ENCODE measurements around the gene MAN1C1.

DNA sequence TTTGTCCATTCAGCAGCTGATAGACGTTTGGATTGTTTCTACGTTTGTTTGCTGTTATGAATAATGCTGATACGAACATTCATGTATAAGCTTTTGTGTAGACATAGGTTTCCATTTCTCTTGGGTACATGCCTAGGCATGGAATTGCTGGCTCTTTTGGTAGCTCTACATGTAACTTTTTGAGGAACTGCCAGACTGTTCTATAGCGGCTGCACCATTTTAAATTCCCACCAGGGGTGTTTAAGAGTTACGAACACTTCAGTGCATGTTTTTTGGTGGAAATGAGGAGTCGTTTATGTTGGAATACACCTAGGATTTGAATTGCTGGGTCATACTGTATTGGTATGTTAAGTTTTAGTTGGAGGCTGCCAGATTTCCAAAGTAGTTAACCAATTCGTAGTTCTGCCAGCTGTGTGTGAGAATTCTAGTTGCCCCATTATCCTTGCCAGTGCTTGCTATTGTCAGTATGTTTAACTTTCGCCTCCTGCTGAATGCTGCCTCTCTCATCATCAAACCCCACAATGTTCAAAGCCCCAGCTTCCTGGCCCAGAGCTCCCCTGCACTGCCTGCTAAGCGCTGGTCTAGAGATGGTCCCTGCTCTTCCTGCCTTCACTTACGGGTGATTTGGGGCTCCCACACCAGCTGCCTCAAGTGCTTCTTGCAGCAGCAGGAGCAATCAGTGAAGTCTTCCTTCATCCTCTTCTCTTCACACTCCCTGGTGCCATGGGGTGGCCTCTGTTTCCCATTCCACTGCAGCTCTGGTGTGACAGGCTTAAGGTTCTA is 81.0 kb downstream of the MAN1C1 start:
- TF ChIP-seq, protein P1, sequence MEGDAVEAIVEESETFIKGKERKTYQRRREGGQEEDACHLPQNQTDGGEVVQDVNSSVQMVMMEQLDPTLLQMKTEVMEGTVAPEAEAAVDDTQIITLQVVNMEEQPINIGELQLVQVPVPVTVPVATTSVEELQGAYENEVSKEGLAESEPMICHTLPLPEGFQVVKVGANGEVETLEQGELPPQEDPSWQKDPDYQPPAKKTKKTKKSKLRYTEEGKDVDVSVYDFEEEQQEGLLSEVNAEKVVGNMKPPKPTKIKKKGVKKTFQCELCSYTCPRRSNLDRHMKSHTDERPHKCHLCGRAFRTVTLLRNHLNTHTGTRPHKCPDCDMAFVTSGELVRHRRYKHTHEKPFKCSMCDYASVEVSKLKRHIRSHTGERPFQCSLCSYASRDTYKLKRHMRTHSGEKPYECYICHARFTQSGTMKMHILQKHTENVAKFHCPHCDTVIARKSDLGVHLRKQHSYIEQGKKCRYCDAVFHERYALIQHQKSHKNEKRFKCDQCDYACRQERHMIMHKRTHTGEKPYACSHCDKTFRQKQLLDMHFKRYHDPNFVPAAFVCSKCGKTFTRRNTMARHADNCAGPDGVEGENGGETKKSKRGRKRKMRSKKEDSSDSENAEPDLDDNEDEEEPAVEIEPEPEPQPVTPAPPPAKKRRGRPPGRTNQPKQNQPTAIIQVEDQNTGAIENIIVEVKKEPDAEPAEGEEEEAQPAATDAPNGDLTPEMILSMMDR (IDR thresholded peaks at IDR 0.05) = no peak
- no peak for TF ChIP-seq POLR2A (IDR thresholded peaks at IDR 0.05)

Data from uterus (tissue), 2 donors.